ENCODE measurements around the gene DNER.

DNER gene

DNA sequence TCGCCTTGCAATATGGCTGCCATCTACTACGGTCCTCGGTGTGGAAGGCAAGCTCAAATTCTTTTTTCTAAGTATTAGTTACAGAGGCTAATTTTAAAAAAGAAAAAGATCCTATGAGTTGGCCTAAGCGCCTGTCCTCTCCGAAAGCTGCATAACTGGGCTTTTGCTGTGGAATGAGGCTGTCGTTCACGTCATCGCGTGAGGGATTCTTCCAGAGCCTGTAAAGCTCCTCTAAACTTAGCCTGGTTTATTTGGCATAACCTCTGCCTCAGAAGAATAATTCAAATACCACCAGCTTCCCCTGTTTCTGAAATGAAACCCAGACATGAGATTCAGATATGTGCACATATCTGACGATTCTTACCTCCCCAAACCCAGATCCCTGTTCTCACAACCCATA is 187.4 kb downstream of the DNER start:
- H3K36me3 ChIP-seq (ENCODE audit: insufficient read depth): no peaks in the 10 kb centered on the region
- TF ChIP-seq, protein P1, sequence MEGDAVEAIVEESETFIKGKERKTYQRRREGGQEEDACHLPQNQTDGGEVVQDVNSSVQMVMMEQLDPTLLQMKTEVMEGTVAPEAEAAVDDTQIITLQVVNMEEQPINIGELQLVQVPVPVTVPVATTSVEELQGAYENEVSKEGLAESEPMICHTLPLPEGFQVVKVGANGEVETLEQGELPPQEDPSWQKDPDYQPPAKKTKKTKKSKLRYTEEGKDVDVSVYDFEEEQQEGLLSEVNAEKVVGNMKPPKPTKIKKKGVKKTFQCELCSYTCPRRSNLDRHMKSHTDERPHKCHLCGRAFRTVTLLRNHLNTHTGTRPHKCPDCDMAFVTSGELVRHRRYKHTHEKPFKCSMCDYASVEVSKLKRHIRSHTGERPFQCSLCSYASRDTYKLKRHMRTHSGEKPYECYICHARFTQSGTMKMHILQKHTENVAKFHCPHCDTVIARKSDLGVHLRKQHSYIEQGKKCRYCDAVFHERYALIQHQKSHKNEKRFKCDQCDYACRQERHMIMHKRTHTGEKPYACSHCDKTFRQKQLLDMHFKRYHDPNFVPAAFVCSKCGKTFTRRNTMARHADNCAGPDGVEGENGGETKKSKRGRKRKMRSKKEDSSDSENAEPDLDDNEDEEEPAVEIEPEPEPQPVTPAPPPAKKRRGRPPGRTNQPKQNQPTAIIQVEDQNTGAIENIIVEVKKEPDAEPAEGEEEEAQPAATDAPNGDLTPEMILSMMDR (conservative IDR thresholded peaks at IDR 0.05; ENCODE audit: low read depth, low read length): no peak
- no peak overlapping the region for H3K4me2 ChIP-seq
- H3K4me1 ChIP-seq (ENCODE audit: low read depth, poor library complexity, severe bottlenecking): no peaks in the 10 kb centered on the region
- H3K9ac ChIP-seq: no peak overlapping the region
- H3K27me3 ChIP-seq (ENCODE audit: insufficient read depth, low read depth): no peaks in the 10 kb centered on the region
- H3K79me2 ChIP-seq (ENCODE audit: insufficient read depth, low read depth): no peaks in the 10 kb centered on the region
- H4K20me1 ChIP-seq (ENCODE audit: insufficient read depth): no peaks in the 10 kb centered on the region
- H3K4me3 ChIP-seq (IDR thresholded peaks at IDR 0.05; ENCODE audit: insufficient read depth, low read depth, low read length): no peak overlapping the region
- no peak overlapping the region for H3K27ac ChIP-seq
- no peak overlapping the region for H2AFZ ChIP-seq (ENCODE audit: low read depth)

DNA sequence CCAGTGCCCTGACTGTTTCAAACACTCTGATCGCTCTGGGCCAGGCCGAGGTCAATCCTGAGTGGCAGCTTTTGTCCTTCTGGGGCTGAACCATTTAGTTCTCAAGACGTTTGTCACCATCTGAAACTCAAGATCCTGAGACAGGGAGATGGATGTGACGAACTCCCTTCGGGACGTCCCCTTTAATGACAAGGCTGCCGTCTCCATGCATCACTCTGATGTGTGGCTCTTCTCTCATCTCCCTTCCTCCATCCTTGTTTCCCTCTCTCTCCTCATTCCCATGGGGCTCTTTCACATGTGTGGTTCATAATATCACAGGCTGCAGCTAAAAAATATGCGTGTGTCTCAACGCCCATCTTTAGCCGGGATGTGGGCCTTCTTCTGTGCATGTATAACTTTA is 189.6 kb downstream of the DNER start:
- no peaks in the 10 kb centered on the region for H3K4me1 ChIP-seq (ENCODE audit: low read depth, poor library complexity, severe bottlenecking)
- TF ChIP-seq, protein P1 (conservative IDR thresholded peaks at IDR 0.05; ENCODE audit: low read depth, low read length): no peak
- H3K27me3 ChIP-seq (ENCODE audit: insufficient read depth, low read depth): no peaks in the 10 kb centered on the region
- H4K20me1 ChIP-seq (ENCODE audit: insufficient read depth): no peaks in the 10 kb centered on the region
- no peaks in the 10 kb centered on the region for H3K36me3 ChIP-seq (ENCODE audit: insufficient read depth)
- no peaks in the 10 kb centered on the region for H3K79me2 ChIP-seq (ENCODE audit: insufficient read depth, low read depth)
- no peak overlapping the region for H2AFZ ChIP-seq (ENCODE audit: low read depth)
- H3K4me2 ChIP-seq: no peak overlapping the region
- H3K9ac ChIP-seq: no peak overlapping the region
- H3K27ac ChIP-seq: no peak overlapping the region
- H3K4me3 ChIP-seq (IDR thresholded peaks at IDR 0.05; ENCODE audit: insufficient read depth, low read depth, low read length): no peak overlapping the region

GRCh38 chr2:229523663-229524062 is 190.7 kb downstream of the DNER start:
- no peaks in the 10 kb centered on the region for H3K79me2 ChIP-seq (ENCODE audit: insufficient read depth, low read depth)
- H4K20me1 ChIP-seq (ENCODE audit: insufficient read depth): no peaks in the 10 kb centered on the region
- no peak overlapping the region for H3K4me2 ChIP-seq
- no peak overlapping the region for H3K4me3 ChIP-seq (IDR thresholded peaks at IDR 0.05; ENCODE audit: insufficient read depth, low read depth, low read length)
- no peaks in the 10 kb centered on the region for H3K27me3 ChIP-seq (ENCODE audit: insufficient read depth, low read depth)
- TF ChIP-seq, protein P1 (conservative IDR thresholded peaks at IDR 0.05; ENCODE audit: low read depth, low read length): no peak
- H3K9ac ChIP-seq: no peak overlapping the region
- no peaks in the 10 kb centered on the region for H3K36me3 ChIP-seq (ENCODE audit: insufficient read depth)
- no peak overlapping the region for H3K27ac ChIP-seq
- H2AFZ ChIP-seq (ENCODE audit: low read depth): no peak overlapping the region
- H3K4me1 ChIP-seq (ENCODE audit: low read depth, poor library complexity, severe bottlenecking): no peaks in the 10 kb centered on the region

GRCh38 chr2:229521576-229521975 is 192.8 kb downstream of the DNER start:
- Histone ChIP-seq H3K79me2 (ENCODE audit: insufficient read depth, low read depth) (no peaks in the 10 kb centered on the region), H3K27me3 (ENCODE audit: insufficient read depth, low read depth) (no peaks in the 10 kb centered on the region), H3K4me1 (ENCODE audit: low read depth, poor library complexity, severe bottlenecking) (no peaks in the 10 kb centered on the region), H2AFZ (ENCODE audit: low read depth) (no peak overlapping the region), H3K9ac (no peak overlapping the region), H3K27ac (no peak overlapping the region), H4K20me1 (ENCODE audit: insufficient read depth) (no peaks in the 10 kb centered on the region), H3K36me3 (ENCODE audit: insufficient read depth) (no peaks in the 10 kb centered on the region), H3K4me2 (no peak overlapping the region), H3K4me3 (IDR thresholded peaks at IDR 0.05; ENCODE audit: insufficient read depth, low read depth, low read length) (no peak overlapping the region)
- TF ChIP-seq, protein P1 (conservative IDR thresholded peaks at IDR 0.05; ENCODE audit: low read depth, low read length): no peak
